SU-DHL-6 (cell line): ENCODE data around the gene ANKIB1.

Source experiments
- CTCF ChIP-seq: fragments of 200-600 bp; sonication (generic); IDR thresholded peaks from one replicate; pipeline ENCODE4 v1.5.1; 2017; ENCODE audit warnings: antibody characterized with exemption, mild to moderate bottlenecking, low read length, moderate library complexity; ENCODE audit not compliant: insufficient read depth, poor library complexity, severe bottlenecking
- EZH2phosphoT487 ChIP-seq: fragments of 200-600 bp; sonication (generic), shearing (Covaris generic); conservative IDR thresholded peaks from 2 replicates; pipeline ENCODE4 v1.6.1; 2018; ENCODE audit warnings: mild to moderate bottlenecking, antibody characterized with exemption, low read length, moderate library complexity, mixed read lengths

DNA sequence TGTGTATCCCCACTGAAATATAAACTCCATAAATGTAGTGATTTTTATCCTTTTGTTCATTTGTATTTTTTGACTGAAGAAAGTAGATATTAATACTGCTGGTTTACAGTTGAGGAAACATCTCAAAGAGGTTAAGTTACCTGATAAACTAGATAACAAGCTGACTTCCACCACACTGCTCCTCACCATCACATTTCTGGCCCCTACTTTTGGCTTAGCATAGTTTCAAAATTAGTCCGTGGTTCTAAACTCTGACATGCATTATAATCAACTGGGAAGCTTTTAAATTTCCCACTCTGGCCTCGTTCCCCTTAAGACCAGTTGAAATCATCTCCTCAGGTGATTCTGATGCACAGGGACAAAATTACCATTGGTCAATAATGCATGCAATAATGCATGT is 43.5 kb downstream of the ANKIB1 start:
- TF ChIP-seq CTCF (no peak), EZH2phosphoT487 (no peak)
